Measurements from ENCODE around the gene SPPL3.

DNA sequence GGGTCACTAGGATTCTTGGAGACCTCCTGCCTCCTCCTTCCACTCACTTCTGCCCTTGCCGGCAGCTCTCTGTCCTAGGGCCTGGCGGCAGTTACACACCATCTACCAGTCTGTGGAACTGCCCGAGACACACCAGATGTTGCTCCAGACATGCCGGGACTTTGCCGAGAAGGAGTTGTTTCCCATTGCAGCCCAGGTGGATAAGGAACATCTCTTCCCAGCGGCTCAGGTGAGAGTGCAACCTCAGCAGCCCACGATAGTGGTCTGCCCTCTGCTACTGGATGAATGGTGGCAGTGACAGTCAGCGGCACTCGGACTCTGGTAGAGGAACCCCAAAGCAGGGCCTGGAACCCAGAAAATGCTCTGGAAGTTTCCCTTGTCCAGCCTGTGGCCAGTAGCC is 177.2 kb downstream of the SPPL3 start:
- TF ChIP-seq, protein P1, sequence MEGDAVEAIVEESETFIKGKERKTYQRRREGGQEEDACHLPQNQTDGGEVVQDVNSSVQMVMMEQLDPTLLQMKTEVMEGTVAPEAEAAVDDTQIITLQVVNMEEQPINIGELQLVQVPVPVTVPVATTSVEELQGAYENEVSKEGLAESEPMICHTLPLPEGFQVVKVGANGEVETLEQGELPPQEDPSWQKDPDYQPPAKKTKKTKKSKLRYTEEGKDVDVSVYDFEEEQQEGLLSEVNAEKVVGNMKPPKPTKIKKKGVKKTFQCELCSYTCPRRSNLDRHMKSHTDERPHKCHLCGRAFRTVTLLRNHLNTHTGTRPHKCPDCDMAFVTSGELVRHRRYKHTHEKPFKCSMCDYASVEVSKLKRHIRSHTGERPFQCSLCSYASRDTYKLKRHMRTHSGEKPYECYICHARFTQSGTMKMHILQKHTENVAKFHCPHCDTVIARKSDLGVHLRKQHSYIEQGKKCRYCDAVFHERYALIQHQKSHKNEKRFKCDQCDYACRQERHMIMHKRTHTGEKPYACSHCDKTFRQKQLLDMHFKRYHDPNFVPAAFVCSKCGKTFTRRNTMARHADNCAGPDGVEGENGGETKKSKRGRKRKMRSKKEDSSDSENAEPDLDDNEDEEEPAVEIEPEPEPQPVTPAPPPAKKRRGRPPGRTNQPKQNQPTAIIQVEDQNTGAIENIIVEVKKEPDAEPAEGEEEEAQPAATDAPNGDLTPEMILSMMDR (IDR thresholded peaks at IDR 0.05), result no peak
- TF ChIP-seq POLR2A (IDR thresholded peaks at IDR 0.05), result no peak
